ENCODE measurements around the gene RTL10.

The RTL10 gene

GRCh38 chr22:19807161-19807913, 47.3 kb downstream of the RTL10 start:
- no peak for DNase-seq

- DNase-seq = no peak
Observed at GRCh38 chr22:19806213-19807160, 48.2 kb downstream of the RTL10 start.

DNA sequence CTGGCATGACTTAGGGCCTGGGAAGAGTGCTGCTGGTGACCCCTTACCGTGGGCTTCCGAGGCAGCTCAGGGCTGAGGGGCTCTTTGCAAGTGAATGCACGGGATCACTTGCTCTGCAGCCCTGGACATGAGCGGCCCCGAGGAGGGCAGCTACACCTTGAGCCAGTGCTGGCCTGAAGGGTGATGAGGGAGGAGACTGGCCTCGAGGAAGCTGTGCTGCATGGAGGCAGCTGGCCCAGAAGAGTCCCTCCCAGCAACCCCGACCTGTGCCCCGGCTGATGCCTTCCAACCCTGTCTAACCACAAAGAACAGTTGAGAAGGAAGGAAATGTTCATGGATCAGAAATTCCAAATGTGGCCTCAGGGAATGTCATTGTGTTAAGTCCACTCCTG, 48.9 kb downstream of the RTL10 start:
- no peak for DNase-seq

Data from SW 1271 (cell line).